Astrocyte of the cerebellum (primary cell): ENCODE data around the gene NEUROD1.

Experiments
- DNase-seq: peaks from one replicate; pipeline ENCODE4 v3.0.0-alpha.2; 2011; ENCODE audit warnings: low read depth
- H3K4me3 ChIP-seq: 2 replicates; pipeline ENCODE4 v1.5.1; 2011; ENCODE audit warnings: mild to moderate bottlenecking, low read depth, low read length, moderate library complexity
- CTCF ChIP-seq: IDR thresholded peaks from 2 replicates; pipeline ENCODE4 v1.5.1; 2012; ENCODE audit warnings: low read length, low read depth, moderate library complexity, mild to moderate bottlenecking; ENCODE audit errors: missing control alignments
- in situ Hi-C: cut with HindIII; loops from 2 replicates; pipeline ENCODE4 v1.10.0; 2017; ENCODE audit warnings: low sequenced_read_pairs

The NEUROD1 gene

GRCh38 chr2:181628590-181629585 is 51.4 kb downstream of the NEUROD1 start:
- in situ Hi-C loops: no loop called here
- H3K4me3 ChIP-seq: no peak overlapping the region
- no peak for TF ChIP-seq CTCF

GRCh38 chr2:181627545-181627944 is 52.8 kb downstream of the NEUROD1 start:
- in situ Hi-C loops: no loop called here
- DNase-seq: no peak
- no peak overlapping the region for H3K4me3 ChIP-seq
- no peak for TF ChIP-seq CTCF

More at GRCh38 chr2:181628590-181629585, 51.4 kb downstream of the NEUROD1 start:
- no peak for DNase-seq

- in situ Hi-C loops: no loop called here
- H3K4me3 ChIP-seq: no peak overlapping the region
- TF ChIP-seq CTCF: no peak
- no peak for DNase-seq
These were observed 53.6 kb downstream of the NEUROD1 start for GRCh38 chr2:181626671-181627070.
